ENCODE data around the gene STAT3.
"Not testable (repeated sequence)": the region's sequence is repeated elsewhere in the genome, so short reads cannot be mapped to it uniquely, and the experiment has no call there.

Gene STAT3

DNA sequence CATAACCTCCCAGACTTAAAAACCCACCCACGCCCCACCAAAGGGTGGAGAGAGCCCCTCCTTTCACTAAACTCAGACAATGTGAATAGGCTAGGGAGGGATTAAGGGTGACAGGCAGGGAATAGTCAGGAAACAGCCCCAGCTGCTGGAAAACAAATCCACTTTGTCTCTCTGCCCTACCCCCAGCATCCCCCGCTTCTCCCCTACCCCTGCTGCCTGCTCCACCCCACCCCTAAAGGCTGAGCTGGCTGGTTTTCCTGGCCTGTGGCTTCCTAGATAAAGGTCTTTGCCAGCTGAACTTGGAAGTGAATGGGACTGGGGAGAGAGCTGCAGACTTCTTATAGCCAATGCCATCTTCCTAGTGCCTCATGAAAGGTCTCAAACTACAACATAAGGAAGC is 19.8 kb upstream of the STAT3 start:
- DNase-seq = no peak

DNA sequence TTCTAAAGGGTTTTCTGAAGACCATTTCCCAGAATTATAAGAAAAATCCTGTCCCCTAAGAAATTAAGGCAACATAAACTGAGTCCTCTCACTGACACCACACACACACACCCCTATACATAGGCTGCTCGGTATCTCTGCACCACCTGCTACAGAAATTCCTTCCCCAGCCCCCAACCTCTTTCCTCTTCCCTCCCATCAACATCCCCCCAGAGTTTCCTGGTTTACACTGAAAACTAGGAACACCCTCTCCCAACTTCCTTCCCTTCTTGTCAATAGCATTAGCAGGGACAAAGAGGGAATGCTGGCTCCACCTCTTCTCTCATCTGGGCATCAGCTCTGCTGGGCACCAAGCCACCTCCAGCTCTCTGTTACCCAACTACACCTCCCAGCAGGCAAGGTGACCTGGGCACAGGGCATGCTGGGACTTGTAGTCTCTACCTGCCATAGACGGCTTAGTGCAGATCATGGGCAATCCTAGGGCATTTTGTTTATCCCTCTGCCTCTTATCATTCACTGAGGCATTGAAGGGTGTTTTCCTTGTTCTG is 19.1 kb upstream of the STAT3 start:
- DNase-seq = peak; percentile 17

GRCh38 chr17:42406615-42407288 is 18.5 kb upstream of the STAT3 start:
- DNase-seq = no peak

- peak; percentile 18 for DNase-seq
Measured at GRCh38 chr17:42405963-42406495, 17.8 kb upstream of the STAT3 start.

- DNase-seq = no peak
Measured at GRCh38 chr17:42405076-42405475, 16.8 kb upstream of the STAT3 start.

DNA sequence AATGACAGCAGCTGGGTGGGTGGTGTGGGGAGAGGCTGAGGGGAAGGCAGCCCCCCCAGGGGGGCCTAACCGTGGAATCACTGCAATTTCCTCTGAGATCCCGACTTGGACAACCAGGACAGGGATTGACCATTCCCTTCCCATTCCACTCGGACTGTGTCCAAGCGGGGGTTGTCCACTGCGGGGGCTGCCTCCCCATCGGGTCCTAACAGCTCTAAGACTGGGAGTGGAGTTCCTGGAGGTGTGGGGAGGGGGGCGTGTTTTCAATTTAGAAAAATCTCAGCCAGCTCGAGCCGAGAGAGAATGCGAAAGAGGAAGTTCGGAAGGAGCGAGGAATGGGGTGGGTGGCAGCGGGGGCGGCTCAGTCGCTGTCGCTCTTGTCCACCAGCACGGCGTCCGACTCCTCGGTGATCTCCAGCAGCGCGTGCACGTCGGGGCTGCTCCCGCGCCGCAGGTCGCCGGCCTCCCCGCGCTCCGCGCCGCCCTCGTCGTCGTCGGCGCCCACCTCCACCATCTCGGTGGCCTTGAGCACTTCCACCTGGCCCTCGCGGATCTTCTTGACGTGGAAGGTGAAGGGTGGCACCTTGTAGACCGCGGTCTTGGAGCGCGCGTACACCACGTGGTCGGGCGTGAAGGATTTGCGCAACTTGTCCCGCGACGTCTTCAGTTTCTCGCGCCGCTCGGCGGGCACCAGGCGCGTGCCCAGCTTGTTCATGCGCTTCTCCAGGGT is 16.2 kb upstream of the STAT3 start:
- no peak for DNase-seq

GRCh38 chr17:42403150-42403549 is 14.9 kb upstream of the STAT3 start:
- DNase-seq = peak; percentile 7

GRCh38 chr17:42402117-42402516 is 13.9 kb upstream of the STAT3 start:
- DNase-seq = no peak

- not testable (repeated sequence) for DNase-seq
Measured at GRCh38 chr17:42400844-42401375, 12.7 kb upstream of the STAT3 start.

DNA sequence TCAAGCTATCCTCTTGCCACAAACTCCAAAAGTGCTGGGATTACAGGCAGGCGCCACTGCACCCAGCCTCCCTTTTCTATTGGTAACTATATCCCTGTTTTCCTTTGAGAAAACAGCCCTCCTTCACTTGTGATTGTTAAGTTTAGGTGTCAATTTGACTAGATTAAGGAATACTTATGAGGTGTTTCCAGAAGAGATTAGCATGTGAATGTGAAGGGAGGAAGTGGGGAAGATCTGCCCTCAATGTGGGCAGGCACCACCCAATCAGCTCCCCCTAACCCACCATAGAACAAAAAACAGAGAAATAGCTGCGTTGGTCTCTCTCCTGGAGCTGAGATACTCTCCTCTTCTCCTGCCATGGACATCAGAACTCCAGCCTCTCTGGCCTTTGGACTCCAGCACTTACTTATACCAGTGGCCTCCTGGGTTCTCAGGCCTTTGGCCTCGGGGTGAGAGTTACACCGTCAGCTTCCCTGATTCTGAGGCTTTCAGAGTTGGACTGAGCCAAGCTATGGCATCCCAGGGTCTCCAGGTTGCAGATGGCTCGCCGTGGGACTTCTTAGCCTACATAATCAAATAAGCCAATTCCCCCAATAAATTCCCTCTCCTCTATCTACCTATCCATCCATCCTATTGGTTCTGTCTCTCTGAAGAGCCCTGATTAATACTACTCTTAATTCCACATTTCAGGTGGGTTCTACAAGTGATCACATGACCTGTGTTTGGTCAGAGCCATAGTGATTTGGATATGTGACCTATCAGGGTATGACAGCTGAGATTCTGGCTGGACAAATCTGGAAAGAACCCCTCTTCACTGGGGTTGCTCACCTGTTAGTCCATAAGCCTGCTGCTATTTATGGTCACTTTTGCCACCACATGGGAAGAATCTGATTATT is 12.0 kb upstream of the STAT3 start:
- DNase-seq = no peak

- DNase-seq = no peak
Measured at GRCh38 chr17:42399121-42399520, 10.9 kb upstream of the STAT3 start.

DNA sequence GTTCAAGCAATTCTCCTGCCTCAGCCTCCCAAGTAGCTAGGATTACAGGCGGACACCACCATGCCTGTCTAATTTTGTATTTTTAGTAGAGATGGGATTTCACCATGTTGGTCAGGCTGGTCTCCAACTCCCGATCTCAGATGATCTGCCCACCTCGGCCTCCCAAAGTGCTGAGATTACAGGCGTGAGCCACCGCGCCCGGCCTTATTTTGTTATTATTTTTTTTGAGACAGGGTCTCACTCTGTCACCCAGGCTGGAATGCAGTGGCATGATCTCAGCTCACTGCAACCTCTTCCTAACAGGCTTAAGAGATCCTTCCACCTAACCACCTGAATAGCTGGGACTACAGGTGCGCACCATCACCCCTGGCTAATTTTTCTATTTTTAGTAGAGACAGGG is 7.4 kb upstream of the STAT3 start:
- DNase-seq = not testable (repeated sequence)

- DNase-seq = no peak
Measured at GRCh38 chr17:42394838-42395237, 6.6 kb upstream of the STAT3 start.

DNA sequence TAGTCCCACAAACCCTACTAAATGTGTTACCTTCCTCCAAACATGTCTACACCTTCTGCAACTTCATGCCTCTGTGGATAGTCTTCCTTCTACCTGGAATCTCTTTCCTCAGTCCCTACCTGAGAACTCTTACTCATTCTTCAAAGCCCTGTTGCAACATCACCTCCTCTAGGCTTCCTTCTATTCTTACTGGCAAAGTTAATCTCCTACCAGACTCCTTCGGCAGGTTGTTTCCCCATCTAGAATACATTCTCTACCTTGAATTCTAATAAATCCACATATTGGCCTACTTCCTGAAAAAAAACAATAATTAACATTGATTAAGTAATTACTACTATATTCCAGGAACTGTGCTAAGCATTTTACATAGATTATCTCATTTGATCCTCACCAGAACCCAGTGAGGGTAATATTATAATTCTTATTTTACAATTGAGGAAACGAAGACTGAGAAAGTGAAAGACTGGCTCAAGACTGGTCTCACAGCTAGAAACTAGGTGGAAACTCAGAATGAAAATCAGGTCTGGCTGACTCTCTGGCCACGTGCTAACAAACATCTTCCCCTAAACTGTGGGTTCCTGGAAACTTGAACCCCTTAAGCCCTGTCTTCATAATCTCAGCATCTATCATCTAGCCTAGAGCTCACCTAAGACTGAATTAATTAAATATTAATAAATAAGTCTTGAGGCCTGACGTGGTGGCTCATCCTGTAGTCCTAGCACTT is 4.6 kb upstream of the STAT3 start:
- DNase-seq = no peak

GRCh38 chr17:42391439-42391838 is 3.2 kb upstream of the STAT3 start:
- DNase-seq = not testable (repeated sequence)

- no peak for DNase-seq
Measured at GRCh38 chr17:42389899-42390298, 1.7 kb upstream of the STAT3 start.

- DNase-seq = no peak
Measured at GRCh38 chr17:42389135-42389417, 834 bp upstream of the STAT3 start.

DNA sequence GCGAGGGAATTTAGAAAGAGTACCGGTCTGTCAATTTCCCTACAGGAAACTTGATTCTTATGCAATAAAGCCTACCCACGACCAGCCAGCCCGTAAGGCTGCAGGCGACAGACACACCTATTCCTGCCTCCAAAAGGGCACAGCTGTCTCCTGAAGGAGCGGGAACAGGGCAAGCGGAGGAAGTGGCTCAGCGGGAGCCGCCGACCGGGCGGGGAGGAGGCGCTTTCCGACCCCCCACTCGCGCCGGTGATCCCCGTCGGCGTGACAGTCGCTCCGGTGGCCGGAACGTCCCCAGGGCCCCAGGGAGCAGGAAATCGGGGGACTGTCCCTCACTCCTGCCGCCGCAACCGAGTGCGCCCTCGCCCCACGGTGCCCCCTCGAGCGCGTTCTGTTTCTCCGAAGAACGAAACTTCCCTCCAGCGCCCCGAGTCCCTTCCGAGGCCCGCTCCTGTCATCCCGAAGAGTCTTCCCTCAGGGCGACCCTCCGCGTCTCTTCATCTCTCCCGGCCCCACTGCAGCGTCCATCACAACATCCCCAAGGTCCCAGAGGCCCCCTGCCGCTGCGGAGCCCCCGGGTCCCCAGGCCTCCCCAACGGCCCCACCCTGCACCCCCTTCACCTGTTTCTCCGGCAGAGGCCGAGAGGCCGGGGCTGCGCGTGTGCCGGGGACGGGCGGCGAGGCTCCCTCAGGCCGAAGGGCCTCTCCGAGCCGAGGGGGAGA is 421 bp downstream of the STAT3 start:
- DNase-seq = peak; percentile 44

DNA sequence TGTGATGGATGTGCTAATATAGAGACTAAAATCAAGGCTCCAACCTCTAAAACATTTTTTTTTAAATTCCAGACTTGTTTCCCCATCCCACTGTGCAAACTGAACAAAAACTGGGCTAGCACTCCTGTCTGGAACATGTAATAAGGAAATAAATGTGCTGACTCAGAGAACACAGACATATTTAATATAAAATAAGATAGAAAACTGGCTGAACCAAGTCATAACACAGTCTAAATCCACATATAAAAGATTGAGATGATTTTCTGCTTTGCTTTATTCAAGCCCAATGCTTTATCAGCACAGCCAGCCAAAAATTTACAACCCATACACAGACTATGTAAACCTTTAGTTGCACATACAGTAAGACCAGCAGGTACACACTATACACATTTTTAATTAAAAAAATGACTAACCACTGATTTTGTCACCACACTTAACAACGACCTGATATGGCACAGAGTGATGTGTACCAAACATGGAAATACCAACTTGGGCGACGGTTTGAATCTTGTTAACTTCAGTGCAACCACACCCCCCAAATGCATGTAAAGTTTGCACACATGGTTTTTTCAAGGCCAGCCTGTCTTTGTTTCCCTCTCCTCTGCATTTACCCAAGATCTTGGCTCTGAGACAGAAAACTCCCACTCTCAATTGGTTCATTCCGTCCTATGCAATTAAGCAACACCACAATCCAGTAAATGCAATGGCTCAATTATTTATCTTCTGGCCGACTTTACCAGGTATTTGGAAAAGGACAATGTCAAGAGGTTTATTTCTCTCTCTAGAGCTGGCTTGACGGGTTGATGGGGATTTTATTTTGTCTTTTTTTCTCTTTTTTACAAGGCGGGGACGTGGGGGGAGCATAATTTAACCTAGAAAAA is 1.2 kb downstream of the STAT3 start:
- peak; percentile 44 for DNase-seq

DNA sequence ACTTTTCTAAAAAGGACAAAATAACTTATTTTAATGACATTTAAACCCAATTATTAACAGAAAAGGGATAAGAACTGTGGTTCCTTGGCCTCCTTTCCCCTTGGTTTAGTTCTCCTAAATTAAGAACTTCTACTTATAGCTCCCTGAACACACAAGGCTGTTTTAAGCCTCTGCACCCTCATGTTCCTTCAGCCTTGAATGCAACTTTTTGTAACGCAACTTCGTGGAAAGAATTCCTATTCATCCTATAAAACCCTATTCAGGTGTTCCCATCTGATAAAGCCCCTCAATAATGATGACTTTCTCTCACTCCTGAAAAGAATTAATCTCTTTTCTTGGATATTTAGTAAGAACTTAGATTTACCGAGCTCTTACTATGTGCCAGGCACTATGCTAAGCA is 6.3 kb downstream of the STAT3 start:
- DNase-seq = no peak

GRCh38 chr17:42380935-42381334 is 7.3 kb downstream of the STAT3 start:
- DNase-seq = no peak
